Smooth muscle cell (in vitro differentiated cells): ENCODE data around the gene ACTL7A. TPM values are rescaled to one million over a fixed set of nuclear protein-coding genes. Genes with fewer than 3 reads are reported as not detected.
"Not testable (repeated sequence)": the region's sequence is repeated elsewhere in the genome, so short reads cannot be mapped to it uniquely, and the experiment has no call there.

Source experiments
- DNase-seq: peaks from one replicate; lab custom pipeline; 2025; ENCODE audit not compliant: unreplicated experiment; lab: John Stamatoyannopoulos, UW
- H2AFZ ChIP-seq: fragments of 200-600 bp; sonication (generic); 2 replicates; pipeline ENCODE4 v1.6.0; 2016; ENCODE audit warnings: antibody characterized with exemption, low read depth, mild to moderate bottlenecking
- H3F3A ChIP-seq: fragments of 200-600 bp; sonication (generic); 2 replicates; pipeline ENCODE4 v1.6.0; 2017; ENCODE audit warnings: antibody characterized with exemption, low read depth
- H3K27ac ChIP-seq: fragments of 200-600 bp; sonication (generic); 2 replicates; pipeline ENCODE4 v1.5.1; 2016; ENCODE audit warnings: low read depth, mild to moderate bottlenecking
- H3K27me3 ChIP-seq: fragments of 200-600 bp; sonication (generic); 2 replicates; pipeline ENCODE4 v1.6.1; 2016; ENCODE audit warnings: low read depth, mild to moderate bottlenecking
- H3K36me3 ChIP-seq: fragments of 200-600 bp; sonication (generic); 2 replicates; pipeline ENCODE4 v1.5.1; 2016; ENCODE audit warnings: low read depth
- H3K4me1 ChIP-seq: fragments of 200-600 bp; sonication (generic); 2 replicates; pipeline ENCODE4 v1.5.1; 2016; ENCODE audit warnings: low read depth
- H3K4me2 ChIP-seq: fragments of 200-600 bp; sonication (generic); 2 replicates; pipeline ENCODE4 v1.6.0; 2016; ENCODE audit warnings: mild to moderate bottlenecking
- H3K4me3 ChIP-seq: fragments of 200-600 bp; sonication (generic); 2 replicates; pipeline ENCODE4 v1.5.1; 2016; ENCODE audit warnings: mild to moderate bottlenecking
- H3K79me2 ChIP-seq: fragments of 200-600 bp; sonication (generic); 2 replicates; pipeline ENCODE4 v1.6.0; 2016; ENCODE audit warnings: low read depth, mild to moderate bottlenecking
- H3K9ac ChIP-seq: fragments of 200-600 bp; sonication (generic); 2 replicates; pipeline ENCODE4 v1.6.0; 2016; ENCODE audit warnings: low read depth
- H3K9me3 ChIP-seq: fragments of 200-600 bp; sonication (generic); replicated peaks from 2 replicates; pipeline ENCODE4 v1.5.1; 2016; ENCODE audit warnings: low read depth
- H4K20me1 ChIP-seq: fragments of 200-600 bp; sonication (generic); 2 replicates; pipeline ENCODE4 v1.6.0; 2016; ENCODE audit warnings: low read depth
- WGBS: methylation state at CpG from one replicate; pipeline ENCODE4 v1.1.7; 2016; ENCODE audit warnings: low lambda C conversion rate; 5-methylcytosine and 5-hydroxymethylcytosine counted together
- polyA plus RNA-seq: library from polyadenylated mRNA; unstranded; fragments of >200 nt; fragmentation: Nextera tagmentation; extraction: Ambion mirVana; gene quantifications from 2 replicates; pipeline ENCODE4 v1.2.1, GENCODE V29; 2016
- total RNA-seq: library from RNA; depleted of rRNA; stranded (reverse); fragments of >200 nt; gene quantifications from 2 replicates; pipeline ENCODE4 v1.2.3, GENCODE V29; 2014
- TF ChIP-seq, protein P1 (sequence below): fragments of 200-600 bp; sonication (generic); IDR thresholded peaks from 2 replicates; pipeline ENCODE4 v1.5.1; 2017; ENCODE audit warnings: borderline replicate concordance, mild to moderate bottlenecking, antibody characterized with exemption; ENCODE audit not compliant: insufficient read depth, poor library complexity, severe bottlenecking

ACTL7A gene
- total and polyA plus RNA-seq, 2 experiments from 2014 or later = not detected

DNA sequence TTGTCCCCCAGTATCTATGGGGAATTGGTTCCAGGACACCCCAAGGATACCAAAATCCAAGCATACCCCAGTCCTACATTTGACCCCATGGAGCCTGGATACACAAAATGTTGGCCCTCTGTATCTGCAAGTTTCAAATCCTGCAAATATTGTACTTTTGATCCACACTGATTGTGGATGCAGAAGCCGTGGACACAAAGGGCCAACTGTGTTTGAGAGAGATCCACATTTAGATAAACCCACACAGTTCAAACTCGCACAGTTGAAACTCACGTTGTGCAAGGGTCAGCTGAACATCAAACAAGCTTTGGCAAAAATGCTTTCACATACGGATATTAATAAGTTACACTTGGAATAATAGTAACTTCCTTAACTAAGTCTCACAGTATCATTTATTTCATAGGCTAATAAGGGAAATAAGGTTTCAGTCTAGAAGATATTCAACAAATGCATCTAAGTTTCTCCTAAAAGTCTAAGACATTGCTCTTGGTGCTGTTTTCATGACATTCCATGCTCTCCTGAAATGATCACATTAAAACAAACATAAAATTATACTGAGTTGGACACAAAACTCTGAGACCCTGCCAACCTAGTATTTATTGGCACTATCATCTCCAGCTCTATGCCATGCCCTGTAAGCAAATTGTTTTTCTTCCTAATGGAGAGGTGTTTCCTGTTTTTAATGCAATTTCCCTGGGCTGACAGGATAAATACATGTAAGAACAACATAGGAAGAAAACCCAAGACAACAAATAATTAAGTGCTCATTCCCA, 32.3 kb downstream of the ACTL7A start:
- 97% methylated on average over 4 of the region's 4 CpGs for WGBS
- Histone ChIP-seq H3K4me2 (no peak overlapping the region), H3K27ac (no peak overlapping the region)

DNA sequence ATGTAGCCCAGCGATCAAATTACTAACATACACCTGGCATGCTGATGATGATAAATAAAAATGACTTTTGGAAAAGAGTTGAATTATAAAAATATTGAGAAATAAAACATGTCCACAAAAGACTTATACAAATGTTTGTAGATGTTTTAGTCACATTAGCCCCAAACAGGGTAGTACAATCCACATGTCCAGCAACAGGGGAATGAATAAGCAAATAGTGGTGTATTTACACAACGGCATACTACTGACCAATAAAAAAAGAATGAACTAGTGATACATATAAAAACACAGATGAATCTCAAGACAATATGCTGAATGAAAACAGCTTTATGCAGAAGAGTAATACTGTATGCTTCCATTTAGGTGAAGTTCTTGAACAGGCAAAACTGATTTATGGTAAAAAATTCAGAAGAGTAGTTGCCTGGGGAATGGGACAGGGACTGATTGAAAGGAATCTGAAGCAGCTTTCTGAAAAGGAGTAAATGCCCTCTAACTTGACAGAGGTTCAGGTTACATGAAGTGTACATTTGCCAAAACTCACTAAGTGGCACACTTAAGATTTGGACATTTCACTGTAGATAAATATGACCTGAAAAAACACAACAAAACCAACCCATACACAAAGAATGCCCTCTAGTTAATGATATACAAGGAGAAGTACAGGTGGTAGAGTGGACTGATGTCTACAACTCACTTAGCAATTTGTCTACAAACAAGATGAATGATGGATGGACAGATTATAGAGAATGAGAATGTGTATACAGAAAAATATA, 35.4 kb downstream of the ACTL7A start:
- Histone ChIP-seq H3K4me2 (no peak overlapping the region), H3K4me3 (no peak overlapping the region), H3K9ac (no peak overlapping the region), H3F3A (no peaks in the 10 kb centered on the region), H3K9me3 (no peaks in the 10 kb centered on the region), H3K27ac (no peak overlapping the region), H3K4me1 (no peaks in the 10 kb centered on the region), H3K27me3 (no peaks in the 10 kb centered on the region), H3K36me3 (peaks cover 23% of the 10 kb centered on the region), H3K79me2 (no peaks in the 10 kb centered on the region), H2AFZ (no peak overlapping the region), H4K20me1 (no peaks in the 10 kb centered on the region)
- no peak for DNase-seq
- 100% methylated on average over 2 of the region's 2 CpGs for WGBS
- TF ChIP-seq, protein P1, sequence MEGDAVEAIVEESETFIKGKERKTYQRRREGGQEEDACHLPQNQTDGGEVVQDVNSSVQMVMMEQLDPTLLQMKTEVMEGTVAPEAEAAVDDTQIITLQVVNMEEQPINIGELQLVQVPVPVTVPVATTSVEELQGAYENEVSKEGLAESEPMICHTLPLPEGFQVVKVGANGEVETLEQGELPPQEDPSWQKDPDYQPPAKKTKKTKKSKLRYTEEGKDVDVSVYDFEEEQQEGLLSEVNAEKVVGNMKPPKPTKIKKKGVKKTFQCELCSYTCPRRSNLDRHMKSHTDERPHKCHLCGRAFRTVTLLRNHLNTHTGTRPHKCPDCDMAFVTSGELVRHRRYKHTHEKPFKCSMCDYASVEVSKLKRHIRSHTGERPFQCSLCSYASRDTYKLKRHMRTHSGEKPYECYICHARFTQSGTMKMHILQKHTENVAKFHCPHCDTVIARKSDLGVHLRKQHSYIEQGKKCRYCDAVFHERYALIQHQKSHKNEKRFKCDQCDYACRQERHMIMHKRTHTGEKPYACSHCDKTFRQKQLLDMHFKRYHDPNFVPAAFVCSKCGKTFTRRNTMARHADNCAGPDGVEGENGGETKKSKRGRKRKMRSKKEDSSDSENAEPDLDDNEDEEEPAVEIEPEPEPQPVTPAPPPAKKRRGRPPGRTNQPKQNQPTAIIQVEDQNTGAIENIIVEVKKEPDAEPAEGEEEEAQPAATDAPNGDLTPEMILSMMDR = no peak

More for the DNA sequence above, 32.3 kb downstream of the ACTL7A start:
- Histone ChIP-seq H3K36me3 (peaks cover 8% of the 10 kb centered on the region), H2AFZ (no peak overlapping the region), H3K27me3 (no peaks in the 10 kb centered on the region), H3K79me2 (no peaks in the 10 kb centered on the region), H3K9me3 (no peaks in the 10 kb centered on the region), H3K4me3 (no peak overlapping the region), H3K4me1 (no peaks in the 10 kb centered on the region), H3K9ac (no peak overlapping the region), H4K20me1 (no peaks in the 10 kb centered on the region), H3F3A (no peaks in the 10 kb centered on the region)
- no peak for DNase-seq
- TF ChIP-seq, protein P1 = no peak

- H3K79me2 ChIP-seq, H3K27ac ChIP-seq, H2AFZ ChIP-seq, H3K4me2 ChIP-seq, DNase-seq, H3K4me1 ChIP-seq, H4K20me1 ChIP-seq, H3K9ac ChIP-seq, H3K9me3 ChIP-seq, H3K4me3 ChIP-seq, H3K27me3 ChIP-seq, H3F3A ChIP-seq: not testable (repeated sequence)
- 94% methylated on average over 8 of the region's 8 CpGs for WGBS
- peaks cover 35% of the 10 kb centered on the region for H3K36me3 ChIP-seq
Measured at GRCh38 chr9:108899023-108899695, 37.1 kb downstream of the ACTL7A start.

DNA sequence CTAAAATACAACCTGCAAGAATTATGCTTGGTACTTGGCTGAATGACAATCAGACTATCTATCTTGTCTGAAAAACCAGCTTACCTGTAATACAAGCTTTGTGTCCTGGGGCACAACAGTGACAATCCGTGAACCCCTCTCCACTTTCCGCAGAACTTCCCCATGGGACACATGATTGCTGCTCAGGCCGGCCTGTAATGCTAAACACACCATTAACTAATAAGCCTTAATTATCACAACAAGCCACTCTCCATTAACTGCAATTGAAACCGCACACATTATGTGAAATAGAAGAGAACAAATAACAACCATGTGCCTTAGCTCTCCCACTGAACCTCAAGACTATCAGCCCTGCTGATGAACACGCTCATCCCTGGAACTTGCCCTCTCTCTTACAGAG, 38.1 kb downstream of the ACTL7A start:
- H3K4me3 ChIP-seq = no peak overlapping the region
- no peak overlapping the region for H3K4me2 ChIP-seq
- no peak overlapping the region for H2AFZ ChIP-seq
- no peaks in the 10 kb centered on the region for H3K79me2 ChIP-seq
- H3K9ac ChIP-seq = no peak overlapping the region
- peaks cover 35% of the 10 kb centered on the region for H3K36me3 ChIP-seq
- no peaks in the 10 kb centered on the region for H4K20me1 ChIP-seq
- TF ChIP-seq, protein P1 = no peak
- no peaks in the 10 kb centered on the region for H3F3A ChIP-seq
- H3K27me3 ChIP-seq = no peaks in the 10 kb centered on the region
- H3K9me3 ChIP-seq = no peaks in the 10 kb centered on the region
- no peaks in the 10 kb centered on the region for H3K4me1 ChIP-seq
- DNase-seq = no peak
- 95% methylated on average over 5 of the region's 5 CpGs for WGBS
- no peak overlapping the region for H3K27ac ChIP-seq
